NCI-H82 treated with DMSO at 0.1 percent for 48 hours (cell line): ENCODE results near the gene IDH3B.

Experiments
- DNase-seq: peaks from one replicate; lab custom pipeline; 2025; ENCODE audit not compliant: unreplicated experiment; lab: John Stamatoyannopoulos, UW

Gene IDH3B

DNA sequence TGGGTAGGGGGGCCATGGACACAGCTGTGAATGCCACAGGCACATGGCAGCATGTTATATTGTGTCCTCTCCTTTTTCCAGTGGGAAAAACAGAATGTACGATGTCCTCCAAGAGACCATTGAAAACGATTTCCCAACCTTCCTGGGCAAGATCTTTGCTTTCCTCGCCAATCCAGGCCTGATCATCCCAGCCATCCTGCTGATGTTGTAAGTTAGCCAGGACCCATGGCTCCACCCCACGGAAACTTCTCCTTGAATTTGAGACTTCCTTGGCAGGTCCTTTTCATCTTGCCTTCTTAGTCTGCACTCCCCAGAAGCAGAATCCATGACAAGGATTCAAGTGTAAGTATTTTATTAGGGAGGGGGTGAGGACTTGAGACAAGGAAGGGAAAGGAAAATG lies 39.8 kb downstream of the IDH3B start:
- no peak for DNase-seq

- no peak for DNase-seq
These were observed 43.9 kb downstream of the IDH3B start for GRCh38 chr20:2619961-2620595.

DNA sequence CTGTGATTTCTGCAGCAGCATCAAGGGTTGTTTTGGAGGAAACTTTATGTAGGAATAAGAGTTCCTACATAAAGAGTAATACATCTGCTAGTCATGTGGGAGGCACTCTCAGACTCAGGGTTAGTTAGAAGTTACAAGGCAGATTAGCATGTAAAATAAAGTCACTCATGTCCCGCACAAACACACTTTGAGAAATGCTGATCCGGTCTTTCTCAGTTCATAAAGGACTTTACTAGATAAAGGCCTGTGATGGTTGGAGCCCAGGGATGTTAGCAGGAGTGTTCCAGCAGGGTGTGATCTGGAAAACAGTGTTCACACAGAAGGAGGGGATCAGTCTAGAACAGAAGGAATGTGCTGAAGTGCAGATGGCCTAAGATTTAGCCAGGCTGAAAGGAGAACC lies 44.7 kb downstream of the IDH3B start:
- DNase-seq, result no peak

DNA sequence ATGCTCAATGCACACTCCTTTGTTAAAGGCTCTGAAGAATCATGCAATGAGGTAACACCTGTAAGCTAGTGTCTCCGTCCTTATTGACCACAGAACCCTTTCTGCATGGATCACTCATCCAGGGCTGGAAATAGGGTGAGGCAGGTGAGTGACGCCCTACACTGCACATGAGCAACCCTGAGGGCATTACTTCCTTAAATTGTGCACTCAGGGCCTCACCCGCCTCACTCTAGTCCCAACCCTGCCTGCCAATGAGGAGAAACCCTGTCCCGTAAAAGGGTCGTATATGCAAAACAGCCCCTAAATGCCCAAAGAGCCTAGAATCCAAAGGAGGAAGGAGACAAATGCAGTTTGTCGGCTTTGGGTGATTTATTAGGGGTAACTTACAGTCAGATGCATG lies 45.2 kb downstream of the IDH3B start:
- no peak for DNase-seq

GRCh38 chr20:2617099-2617714 lies 46.8 kb downstream of the IDH3B start:
- DNase-seq, result no peak

- no peak for DNase-seq
These were observed 47.4 kb downstream of the IDH3B start for GRCh38 chr20:2616634-2617033.

GRCh38 chr20:2612073-2612472 lies 51.9 kb downstream of the IDH3B start:
- no peak for DNase-seq

- DNase-seq, result no peak
These were observed 52.9 kb downstream of the IDH3B start for GRCh38 chr20:2610941-2611720.

DNA sequence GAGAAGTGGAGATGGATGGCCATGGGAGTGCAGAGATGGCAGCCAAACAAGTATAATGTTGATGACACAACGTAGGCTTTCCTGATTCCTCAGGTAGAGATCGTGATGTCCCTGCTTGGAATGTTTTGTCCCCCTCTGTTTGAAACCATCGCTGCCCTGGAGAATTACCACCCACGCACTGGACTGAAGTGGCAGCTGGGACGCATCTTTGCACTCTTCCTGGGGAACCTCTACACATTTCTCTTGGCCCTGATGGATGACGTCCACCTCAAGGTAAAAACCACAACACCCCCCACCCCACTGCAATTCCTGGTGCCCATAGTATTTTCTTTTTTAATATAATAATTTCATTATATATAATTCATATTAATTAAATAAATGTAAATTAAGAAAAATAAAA lies 53.7 kb downstream of the IDH3B start:
- no peak for DNase-seq
